ENCODE measurements around the gene PLCB3.

Gene PLCB3

DNA sequence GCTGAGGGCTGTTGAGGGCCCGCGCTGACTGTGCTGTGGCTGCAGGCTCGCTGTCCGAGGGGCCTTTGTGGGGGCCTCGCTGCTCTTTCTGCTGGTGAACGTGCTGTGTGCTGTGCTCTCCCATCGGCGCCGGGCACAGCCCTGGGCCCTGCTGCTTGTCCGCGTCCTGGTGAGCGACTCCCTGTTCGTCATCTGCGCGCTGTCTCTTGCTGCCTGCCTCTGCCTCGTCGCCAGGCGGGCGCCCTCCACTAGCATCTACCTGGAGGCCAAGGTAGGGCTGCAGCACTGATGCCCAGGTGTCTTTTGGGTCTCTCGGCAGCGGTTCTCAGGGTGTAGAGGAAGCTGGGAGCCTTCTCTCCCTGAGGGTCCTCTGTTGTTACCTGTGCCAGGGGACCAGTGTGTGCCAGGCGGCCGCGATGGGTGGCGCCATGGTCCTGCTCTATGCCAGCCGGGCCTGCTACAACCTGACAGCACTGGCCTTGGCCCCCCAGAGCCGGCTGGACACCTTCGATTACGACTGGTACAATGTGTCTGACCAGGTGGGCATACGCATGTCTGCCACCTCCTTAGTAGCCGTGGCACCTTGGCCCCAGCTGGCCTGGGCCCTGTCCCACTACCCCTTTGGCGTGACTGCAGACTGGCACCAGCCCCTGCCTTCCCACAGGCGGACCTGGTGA is 36.5 kb downstream of the PLCB3 start:
- DNase-seq (ENCODE audit: low read depth): no peak

- DNase-seq (ENCODE audit: low read depth): no peak
Observed at GRCh38 chr11:64288353-64288750, 37.0 kb downstream of the PLCB3 start.

DNA sequence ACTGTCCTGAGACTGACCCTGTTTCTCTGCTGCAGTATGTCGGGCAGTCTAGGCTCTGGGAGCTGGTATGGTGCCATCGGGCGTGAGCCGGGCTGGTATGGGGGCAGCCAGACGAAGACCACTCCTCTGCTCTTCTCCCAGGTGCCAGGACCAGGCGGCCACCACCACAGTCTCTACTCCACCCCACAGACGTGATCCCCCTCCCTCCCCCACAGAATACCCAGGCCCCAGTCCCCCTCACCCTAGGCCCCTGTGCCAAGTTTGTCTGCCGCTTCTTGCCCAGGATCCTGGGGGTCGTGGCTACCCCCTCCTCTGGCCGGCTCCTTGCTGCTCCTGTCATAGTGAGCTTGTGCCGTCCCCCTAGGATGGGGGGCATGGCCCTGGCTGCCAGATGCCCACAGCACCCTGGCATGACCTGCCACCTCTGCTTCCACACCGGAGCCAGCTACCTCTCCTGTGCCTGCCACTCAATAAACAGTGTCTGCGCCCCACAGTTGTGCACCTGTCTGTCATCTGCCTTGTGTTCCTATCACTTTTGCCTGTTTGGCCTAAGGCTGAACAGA is 37.8 kb downstream of the PLCB3 start:
- DNase-seq (ENCODE audit: low read depth): no peak

GRCh38 chr11:64290352-64291261 is 39.3 kb downstream of the PLCB3 start:
- DNase-seq (ENCODE audit: low read depth): no peak

- no peak for DNase-seq (ENCODE audit: low read depth)
Observed at GRCh38 chr11:64291262-64291751, 40.0 kb downstream of the PLCB3 start, which contains the start of gene KCNK4. Gene KCNK4 (plus strand): TSS chr11:64291302. CDS start chr11:64293019, 1,717 bp downstream.

GRCh38 chr11:64291752-64292459 is 40.6 kb downstream of the PLCB3 start:
- DNase-seq (ENCODE audit: low read depth): no peak

GRCh38 chr11:64292460-64293254 is 41.3 kb downstream of the PLCB3 start:
- DNase-seq (ENCODE audit: low read depth): no peak

DNA sequence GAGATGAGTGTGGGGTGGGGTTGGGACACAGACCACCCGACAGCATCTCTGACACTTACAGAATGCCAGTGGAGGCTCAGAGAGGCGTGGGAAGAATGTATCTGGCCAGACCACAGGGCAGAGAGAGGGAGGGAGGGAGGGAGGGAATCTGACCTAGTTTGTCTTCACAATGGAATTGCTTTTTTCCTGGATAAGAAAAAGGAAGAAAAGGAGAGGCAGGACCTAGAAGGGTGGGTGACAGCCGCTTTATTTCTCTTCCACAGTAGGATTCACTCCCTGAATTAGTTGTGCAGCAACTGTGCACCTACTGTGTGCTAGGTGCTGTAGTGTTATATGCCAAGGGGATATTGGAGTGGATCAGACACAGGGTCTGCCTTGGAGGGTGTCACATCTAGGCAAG is 43.4 kb downstream of the PLCB3 start:
- DNase-seq (ENCODE audit: low read depth): no peak

DNA sequence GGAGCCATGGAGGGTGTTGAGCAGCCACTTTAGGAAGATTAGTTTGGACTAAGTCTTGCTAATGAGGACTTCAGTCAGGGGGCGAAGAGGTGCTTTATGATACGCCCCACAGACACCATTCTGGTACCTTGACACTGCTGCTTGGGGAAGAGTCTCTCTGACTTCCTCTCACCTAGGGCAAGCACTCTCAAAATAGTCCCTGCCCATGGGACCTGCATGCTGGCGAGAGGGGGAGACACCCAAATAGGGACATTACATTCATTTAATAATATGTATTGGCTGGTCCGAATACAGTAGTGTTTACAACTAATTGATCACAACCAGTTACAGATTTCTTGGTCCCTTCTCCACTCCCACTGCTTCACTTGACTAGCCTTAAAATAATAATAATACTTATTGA is 44.4 kb downstream of the PLCB3 start:
- no peak for DNase-seq (ENCODE audit: low read depth)

DNA sequence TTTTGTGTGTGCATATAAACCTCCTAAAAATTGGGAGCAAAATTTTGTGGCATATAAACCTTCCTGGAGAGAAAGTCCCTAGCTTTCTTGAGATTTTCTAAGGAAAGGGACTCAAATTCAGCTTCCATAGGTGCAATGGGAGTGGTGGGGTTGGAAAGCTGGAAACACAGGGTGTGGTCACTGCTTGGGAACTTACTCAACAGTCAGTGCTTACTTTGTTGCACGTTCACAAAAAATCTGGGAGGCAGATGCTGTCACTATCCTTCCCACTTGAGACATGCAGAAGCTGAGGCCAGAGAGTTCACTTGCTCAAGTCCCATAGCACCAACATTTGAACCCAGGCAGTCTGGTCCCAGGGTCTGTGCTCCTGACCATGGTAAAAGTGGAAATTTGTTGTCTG is 44.9 kb downstream of the PLCB3 start:
- no peak for DNase-seq (ENCODE audit: low read depth)

- DNase-seq (ENCODE audit: low read depth): no peak
Observed at GRCh38 chr11:64296830-64297698, 45.7 kb downstream of the PLCB3 start.

- no peak for DNase-seq (ENCODE audit: low read depth)
Observed at GRCh38 chr11:64297699-64298358, 46.5 kb downstream of the PLCB3 start.

- no peak for DNase-seq (ENCODE audit: low read depth)
Observed at GRCh38 chr11:64298966-64299846, 47.9 kb downstream of the PLCB3 start.

DNA sequence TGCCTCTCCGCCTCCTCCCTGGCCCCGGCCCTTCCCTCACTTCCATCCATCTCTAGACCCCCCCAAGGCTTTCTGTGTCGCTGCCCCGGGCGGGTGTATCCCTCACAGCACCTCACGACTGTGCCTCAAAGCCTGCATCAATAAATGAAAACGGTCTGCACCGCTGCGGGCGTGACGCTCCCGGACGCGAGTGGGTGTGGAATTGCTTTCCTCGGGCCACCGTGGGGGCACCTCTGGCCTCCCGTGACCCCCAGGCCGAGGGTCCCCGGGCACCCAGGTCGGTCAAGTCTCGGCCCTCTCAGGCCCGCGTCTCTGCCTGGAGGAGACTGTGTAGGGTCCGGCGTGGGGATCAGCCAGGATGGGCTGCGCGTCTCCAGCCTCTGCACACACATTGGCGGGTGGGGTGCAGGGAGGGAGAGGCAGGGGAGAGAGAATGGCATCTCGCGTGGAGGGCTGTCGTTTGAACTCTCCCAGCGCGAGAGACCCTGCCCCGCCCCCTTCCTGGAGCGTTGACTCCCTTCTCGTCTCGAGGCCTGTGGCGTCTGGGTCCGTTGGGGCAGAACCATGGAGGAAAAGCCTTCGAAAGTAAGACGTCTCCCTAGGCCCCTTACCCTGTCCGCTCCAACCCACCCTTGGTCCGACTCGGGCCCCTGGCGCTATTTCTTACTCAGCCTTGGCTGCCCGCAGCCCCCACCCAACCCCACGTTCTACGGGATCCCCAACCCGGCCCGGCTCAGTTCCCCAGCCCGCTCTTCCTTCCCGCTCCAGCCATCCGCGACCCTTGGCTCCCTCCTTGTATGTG is 48.7 kb downstream of the PLCB3 start, which contains the start of gene CATSPERZ:
Gene CATSPERZ, plus strand, starts transcription at position 512 of the 802 bp plus-strand sequence. Its CDS starts 53 bp downstream, at position 565.
- no peak for DNase-seq (ENCODE audit: low read depth)

GRCh38 chr11:64303109-64304031 is 52.0 kb downstream of the PLCB3 start:
- no peak for DNase-seq (ENCODE audit: low read depth)

- no peak for DNase-seq (ENCODE audit: low read depth)
Observed at GRCh38 chr11:64304032-64304315, 52.6 kb downstream of the PLCB3 start.
